SK-N-MC (cell line): ENCODE results near the gene LMF1.

ENCODE experiments used
- EZH2 ChIP-seq: fragments of 200-600 bp; sonication (generic); IDR thresholded peaks from one replicate; pipeline ENCODE4 v1.6.1; 2017; ENCODE audit warnings: antibody characterized with exemption
- FOXP2 ChIP-seq: optimal IDR thresholded peaks from 2 replicates; pipeline ENCODE3; 2011; ENCODE audit warnings: mild to moderate bottlenecking, moderate library complexity; ENCODE audit not compliant: insufficient read depth; ENCODE audit errors: extremely low read length, control extremely low read depth
- POLR2AphosphoS5 ChIP-seq: IDR thresholded peaks from 2 replicates; pipeline ENCODE4 v1.6.1; 2012; ENCODE audit warnings: mild to moderate bottlenecking, low read depth, low read length, borderline replicate concordance

GRCh38 chr16:951660-952301 is 19.0 kb downstream of the LMF1 start:
- TF ChIP-seq POLR2AphosphoS5 = no peak
- TF ChIP-seq EZH2 = no peak
- TF ChIP-seq FOXP2 = no peak
